Activated CD4-positive, CD25-positive, alpha-beta regulatory T cell treated with anti-CD3 and anti-CD28 coated beads, Interleukin-2, amount 50 U/mL, for 24 hours (primary cell): ENCODE measurements around the gene CNNM1.
A peak's percentile ranks its signal among the peaks of the same experiment; 100 is the strongest.

Experiments used
- ATAC-seq, 2 donors: fragments of 150-1000 bp; cut with Tn5 transposase; one replicate each; pipeline ENCODE4 v1.10.0; 2021; ENCODE audit warnings: mild to moderate bottlenecking in 1 of 2, moderate library complexity in 1 of 2

Gene CNNM1

DNA sequence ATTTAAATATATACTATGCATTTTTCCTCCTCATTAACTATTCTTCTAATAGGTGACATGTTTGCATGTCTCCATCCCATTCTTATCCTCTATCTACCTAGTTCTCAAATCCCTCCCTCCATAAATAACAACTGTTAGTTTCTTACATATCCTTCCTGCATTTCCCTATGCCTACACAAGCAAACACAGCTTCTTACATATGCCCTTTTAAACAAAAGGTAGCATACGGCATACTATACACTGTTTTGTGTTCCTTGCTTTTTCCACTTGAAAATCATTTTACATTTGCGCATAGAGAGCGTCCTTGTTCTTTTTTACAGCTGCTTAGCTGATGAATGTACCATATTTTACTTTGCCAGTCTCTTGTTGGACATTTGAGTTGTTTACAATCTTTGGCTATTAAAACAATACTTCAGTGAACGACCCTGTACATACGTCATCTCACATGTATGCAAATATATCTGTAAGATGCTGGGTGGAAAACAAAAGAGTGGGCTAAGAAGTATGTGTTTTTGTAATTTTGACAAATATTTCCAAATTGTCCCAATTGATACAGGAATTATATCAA is 93.5 kb downstream of the CNNM1 start:
- no peak for ATAC-seq

DNA sequence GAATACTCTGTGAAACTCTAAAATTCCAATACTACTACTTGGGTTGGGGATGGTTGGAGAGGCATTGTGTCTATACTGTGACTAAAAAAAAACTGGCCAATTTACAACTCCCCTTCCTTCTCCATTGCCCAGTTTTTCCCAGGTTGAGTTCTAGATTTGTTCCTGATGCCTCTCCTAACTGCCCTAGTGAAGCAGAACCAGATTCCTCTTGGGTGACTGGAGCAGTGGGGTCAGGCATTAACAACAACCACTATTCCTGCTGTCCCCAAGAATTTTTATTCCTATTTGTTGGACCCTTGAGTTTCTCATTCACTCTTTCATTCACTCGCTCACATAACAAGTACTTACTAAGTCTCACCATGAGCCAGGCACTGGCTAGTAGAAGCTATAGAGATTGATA is 95.5 kb downstream of the CNNM1 start:
- no peak for ATAC-seq

DNA sequence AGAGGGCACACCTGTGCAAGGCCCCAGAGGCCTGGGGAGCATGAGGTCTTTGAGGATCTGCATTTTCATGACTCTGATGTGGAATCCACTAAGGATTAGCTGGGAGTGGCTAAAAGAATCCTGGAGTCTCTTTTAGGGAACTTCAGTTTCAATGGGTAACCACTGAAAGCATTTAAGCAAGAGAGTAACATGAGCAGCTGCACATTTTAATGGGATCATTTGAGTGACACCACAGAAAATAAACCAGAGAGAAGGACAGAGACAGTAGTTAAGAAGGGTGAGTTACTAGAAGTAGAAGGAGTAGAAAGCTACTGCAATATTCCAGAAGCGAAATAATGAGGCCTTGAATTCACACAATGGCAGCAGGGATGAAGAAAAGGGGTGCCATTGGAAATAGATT is 96.0 kb downstream of the CNNM1 start:
- no peak for ATAC-seq

DNA sequence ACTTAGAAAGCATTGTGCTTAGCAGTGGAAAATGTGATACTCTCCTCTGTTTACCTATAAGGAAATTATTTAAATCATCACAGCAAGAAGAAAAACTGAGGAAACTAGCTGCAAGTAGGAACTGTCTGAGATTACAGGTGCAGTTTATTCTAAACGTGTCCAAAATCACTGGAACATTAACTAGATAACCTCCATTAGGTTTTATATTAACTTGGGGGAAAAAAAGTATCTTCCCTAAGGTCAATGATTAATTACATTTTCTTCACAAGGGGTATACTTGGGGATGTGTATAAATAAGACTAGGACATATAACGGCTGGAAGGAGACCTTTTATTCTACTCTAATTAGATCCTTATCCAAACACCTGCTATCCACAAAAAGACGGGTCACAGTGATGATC is 97.5 kb downstream of the CNNM1 start:
- ATAC-seq, result no peak

DNA sequence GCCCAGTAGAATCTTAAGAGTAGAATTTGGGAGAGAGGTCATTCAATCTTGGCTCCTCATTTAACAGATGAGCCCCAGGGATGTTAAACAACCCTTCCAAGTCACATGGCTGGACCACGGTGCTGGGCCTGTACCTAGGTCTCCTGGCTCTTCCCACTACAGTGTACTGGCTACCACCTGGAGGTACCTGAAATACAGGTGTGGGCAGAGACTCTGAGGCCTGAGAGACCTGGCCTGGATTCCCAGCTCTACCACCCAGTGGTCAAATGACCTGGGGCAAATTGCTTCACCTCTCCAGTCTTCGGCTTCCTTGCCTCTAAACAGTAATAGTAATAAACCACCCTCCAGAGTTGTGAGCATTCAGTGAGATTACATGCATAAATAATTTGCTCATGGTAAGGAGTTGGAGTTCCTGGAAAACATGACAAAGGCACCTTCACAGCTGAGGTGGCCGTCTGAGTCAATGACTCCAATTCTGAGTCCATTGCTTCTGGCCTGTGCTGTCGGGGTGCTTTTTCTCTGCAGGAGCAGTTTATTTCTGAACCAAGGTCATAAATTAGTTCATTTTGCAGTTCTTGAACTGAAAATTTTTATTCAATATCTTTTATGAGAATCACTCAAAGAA is 98.5 kb downstream of the CNNM1 start:
- ATAC-seq, result no peak

DNA sequence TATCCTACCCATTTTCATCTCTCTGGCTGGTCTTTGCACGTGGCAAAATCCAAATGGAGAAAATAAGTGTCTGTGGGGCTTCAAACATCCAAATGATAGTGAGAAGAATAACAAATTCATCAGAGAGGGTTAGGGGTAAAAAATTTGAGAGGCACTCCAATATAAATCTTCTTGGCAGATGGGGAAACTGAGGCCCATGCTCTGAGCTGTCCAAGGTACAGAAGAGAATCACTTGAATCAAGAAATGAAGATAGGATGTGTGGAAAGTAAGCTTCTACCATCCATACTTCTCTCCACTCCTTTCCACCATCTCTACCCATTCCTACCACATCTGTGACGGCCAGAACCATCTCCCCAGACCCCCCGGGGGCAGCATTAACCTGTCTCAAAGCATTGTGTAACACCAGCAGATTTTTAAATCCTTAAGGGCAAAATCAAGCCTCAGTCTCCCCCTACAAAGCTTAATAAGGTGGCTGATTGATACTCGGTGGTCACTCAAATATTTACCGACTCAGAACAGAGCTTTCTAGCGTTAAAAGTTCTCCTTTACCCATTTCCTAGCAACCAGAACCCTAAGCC is 100.5 kb downstream of the CNNM1 start:
- ATAC-seq, result no peak

DNA sequence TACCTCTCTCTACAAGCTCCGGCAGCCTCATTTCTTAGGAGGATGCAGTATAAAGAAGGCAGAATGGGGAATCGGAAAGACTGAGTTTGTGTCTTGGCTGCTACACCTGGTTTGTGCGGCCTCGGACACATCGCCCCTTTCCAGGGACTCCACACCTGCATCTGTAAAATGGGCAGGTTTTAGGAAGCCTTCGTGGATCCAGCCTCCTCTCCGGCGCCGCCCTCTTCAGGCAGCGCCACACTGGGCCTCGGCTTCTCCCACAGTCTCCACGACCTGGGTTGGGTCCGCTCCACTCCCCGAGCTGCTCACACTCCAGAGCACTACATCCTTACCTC is 100.9 kb downstream of the CNNM1 start:
- peak; percentile 2 to 4 for ATAC-seq

DNA sequence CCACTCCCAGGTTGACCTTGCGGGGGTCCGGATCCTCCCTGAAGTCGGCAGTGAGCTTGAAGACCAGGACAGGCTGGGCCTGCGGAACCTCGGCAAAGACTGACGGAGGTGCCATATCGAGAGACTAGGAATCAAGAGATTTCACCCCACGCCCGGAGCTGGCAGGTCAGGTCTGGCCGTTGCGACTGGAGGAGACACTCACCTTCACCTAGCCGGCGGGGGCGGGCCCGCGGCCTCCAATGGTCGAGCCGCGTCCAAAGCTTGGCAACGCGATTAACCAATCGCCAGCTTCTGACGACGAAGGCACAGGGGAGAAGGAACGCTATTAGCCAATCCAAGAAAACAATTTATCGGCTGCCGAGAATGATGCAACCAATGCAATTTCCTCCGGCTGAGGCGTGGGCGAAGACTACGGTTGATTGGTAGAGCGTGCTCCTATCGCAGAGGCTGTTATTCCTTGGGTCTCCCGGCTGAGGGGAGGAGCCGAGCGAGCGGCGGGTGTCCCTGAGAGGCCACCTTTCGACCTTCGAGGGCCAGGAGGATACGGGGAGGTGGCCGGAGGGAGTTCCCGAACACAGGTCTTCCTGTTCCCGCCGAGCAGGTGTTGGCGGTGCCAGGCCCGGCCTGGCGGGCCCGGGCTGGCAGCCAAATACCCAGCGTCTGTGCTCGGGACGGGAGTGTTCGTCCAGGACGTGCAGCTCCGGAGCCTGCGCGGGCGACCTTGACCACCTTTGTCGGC is 101.5 kb downstream of the CNNM1 start, which contains the start of gene GOT1:
Gene GOT1 (minus strand): TSS at position 174 of the 739 bp plus-strand sequence. CDS start 59 bp downstream, at position 115.
- ATAC-seq, result peak; percentile 92 to 94

DNA sequence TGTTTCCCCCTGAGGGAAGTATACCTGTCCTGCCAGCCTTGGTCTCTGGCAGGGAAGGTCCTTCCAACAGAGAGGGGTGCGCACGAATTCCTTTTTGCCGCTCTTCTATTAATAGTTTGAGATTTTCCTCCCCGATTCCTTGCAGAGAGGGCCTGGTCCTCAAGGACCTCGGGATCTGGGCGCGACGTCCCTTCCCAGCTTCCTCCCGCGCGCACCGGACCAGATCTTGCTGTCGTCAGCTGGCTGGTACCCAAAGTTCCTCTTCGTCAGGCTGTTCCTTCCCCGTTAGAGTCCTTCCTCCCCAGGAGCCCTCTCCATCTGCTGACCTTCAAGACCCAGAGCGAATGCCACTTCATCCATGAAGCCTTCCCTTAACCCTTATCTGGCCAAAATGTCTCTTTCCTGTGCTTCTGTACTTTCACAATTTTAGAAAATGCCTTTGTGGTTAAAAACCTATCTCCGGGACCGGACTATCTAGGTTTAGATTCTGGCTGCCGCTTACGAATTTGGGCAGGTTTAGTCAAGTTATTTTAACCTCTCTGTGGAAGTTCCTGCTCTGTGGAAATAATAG is 102.1 kb downstream of the CNNM1 start:
- ATAC-seq, result no peak

DNA sequence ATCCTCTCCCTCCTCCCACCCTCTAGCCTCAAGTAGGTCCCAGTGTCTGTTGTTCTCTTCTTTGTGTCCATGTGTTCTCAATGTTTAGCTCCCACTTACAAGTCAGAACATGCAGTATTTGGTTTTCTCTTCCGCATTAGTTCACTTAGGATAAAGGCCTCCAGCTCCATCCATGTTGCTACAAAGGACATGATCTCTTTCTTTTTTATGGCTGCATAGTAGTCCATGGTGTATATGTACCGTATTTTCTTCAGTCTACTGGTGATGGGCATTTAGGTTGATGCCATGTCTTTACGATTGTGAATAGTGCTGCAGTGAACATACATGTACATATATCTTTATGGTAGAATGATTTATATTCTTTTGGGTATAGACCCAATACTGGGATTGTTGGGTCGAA is 102.9 kb downstream of the CNNM1 start:
- no peak for ATAC-seq

DNA sequence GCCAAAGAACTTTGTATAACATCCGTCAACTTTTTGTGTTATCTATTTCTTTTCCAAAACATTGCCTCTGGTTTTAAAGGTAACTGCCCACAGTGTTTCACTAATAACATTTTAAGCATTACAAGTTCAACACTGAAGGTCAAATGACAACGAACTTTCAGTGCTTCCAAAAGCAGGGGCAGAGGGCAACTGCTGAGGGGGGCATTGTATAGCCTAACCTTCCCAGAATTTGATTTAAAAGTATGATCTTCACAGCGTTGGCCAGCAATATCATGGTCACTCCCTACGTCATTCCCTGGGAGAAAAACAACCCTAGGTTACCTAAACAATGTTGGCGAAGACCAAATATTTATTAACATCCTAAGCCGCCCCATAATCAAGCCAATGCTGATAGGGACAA is 103.7 kb downstream of the CNNM1 start:
- no peak for ATAC-seq

DNA sequence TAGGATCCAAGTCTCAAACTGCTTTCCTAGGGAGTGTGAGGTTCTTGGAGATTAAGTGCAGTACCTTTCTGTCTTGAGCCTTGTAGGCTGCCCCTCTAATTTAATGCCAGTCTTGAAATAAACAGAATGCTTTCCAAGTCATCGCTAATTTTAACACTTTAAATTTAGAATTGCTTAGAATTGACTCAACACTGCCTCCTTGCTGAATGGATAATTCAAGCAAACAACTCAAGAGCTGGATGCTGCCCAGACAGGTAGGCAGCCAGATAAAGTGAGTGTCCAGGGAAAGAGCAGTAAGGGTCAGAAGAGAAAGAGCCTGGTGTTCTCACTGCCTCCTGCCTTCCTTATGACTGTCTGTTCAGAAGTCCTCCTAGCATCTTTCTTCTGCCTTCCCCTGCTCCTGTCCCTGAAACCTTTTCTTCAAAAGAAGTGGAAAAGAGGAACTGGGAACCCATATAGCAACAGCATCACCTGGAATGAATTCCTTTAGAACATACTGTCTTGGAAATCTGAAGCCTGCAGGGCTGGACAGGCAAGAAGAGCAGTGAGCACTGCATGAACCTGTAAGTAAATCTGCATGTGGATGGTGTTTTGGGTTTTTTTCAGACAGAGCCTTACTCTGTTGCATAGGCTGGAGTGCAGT is 104.3 kb downstream of the CNNM1 start:
- no peak for ATAC-seq

DNA sequence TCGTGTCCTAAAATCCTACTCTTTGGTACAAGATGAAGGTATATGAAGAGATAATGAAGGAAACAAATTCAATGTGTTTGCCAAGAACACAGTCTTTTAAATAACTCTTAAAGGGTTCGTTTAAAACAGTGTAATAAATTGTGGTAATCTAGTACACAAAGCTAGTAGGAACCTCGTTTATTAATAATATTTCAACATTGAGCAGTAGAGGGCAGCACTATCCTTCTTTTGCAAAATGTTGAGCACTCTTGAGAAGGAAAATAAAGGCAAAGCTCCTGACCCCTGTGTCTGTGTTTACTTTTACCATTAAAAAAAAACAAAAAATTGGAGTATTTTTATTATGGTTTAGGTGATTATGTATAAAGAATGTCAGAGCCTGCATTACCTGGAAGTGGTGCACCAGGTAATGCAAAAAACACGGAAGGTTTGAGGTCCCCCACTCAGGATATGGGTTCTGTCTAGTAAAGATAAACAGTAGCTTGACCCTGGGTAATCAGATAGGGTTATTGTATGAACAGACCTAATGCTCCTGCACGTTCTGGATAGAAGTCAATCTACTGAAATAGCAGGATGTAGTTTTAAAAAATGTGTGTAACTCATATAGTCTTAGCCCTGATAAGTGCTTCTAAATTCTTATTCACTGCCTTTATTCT is 107.0 kb downstream of the CNNM1 start:
- peak in 1 of 2 donors; percentile 48 for ATAC-seq

DNA sequence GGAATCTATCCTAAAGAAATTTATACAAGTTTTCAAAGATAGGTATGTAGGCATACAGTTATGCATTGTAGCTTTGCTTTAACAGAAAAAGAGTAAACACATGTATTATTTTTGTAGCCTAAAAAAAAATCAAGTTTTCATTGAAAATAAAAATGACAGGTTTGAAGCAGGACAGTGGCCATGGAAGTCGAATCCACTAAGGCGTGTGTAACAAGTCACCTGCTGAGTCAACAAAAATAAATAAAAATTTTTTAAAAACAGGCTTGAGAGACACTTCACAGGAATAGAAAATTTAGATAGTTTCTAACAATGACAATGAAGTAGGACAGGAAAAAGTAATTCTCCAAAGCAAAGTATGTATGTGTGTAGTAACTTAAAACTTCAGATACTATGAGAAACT is 109.7 kb downstream of the CNNM1 start:
- no peak for ATAC-seq

DNA sequence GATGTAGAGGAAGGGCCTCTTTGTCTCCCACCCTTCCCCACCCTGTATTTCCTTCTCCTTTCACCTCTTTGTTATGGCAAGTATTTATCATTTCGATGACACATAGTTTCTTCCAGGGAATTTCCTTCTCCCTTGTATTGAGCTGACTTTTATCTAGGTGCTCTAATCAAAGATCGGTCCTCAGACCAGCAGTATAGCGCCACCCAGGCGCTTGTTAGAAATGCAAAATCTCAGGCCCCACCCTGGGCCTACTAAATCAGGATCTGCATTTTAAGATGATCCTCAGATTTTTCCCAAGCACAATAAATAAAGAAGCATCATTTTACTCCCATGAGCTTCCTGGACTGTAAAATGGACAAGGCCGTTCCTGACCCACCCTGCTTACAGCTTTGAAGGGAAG is 113.2 kb downstream of the CNNM1 start:
- no peak for ATAC-seq

DNA sequence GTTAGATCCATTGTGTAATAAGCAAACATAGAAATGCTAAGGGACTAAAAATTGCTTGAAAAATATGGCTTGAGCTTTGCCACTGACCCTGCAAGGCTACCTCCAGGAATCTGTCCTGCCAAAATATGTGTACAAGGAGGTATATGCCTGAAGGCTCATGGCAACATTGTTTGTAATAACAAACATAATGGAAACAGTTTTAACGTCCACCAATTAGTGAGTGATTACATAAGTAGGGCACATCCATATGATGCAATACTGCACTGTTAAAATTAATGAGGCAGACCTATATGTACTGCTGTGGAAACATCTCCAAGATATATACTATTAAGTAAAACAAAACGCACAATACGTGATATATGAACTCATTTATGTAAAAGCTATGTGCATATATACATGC is 114.3 kb downstream of the CNNM1 start:
- ATAC-seq, result no peak
